HL-60 (cell line): ENCODE data around the gene TMEM18.

Experiments
- CTCF ChIP-seq: IDR thresholded peaks from one replicate; pipeline ENCODE4 v1.5.1; 2011; ENCODE audit warnings: low read length, control low read depth, inconsistent platforms; ENCODE audit not compliant: insufficient read depth
- POLR2AphosphoS5 ChIP-seq: IDR thresholded peaks from 2 replicates; pipeline ENCODE4 v1.6.1; 2012; ENCODE audit warnings: low read depth

- TF ChIP-seq CTCF = no peak
- TF ChIP-seq POLR2AphosphoS5 = no peak
Observed at GRCh38 chr2:649426-650342, 27.5 kb downstream of the TMEM18 start.
